HCT116 (cell line): ENCODE results near the gene ALKBH6. TPM values are rescaled to one million over a fixed set of nuclear protein-coding genes. Genes with fewer than 3 reads are reported as not detected.

Source experiments
- ATAC-seq: fragments of 200-7000 bp; cut with Tn5 transposase; 2 replicates; pipeline ENCODE4 v1.9.1; 2020; ENCODE audit warnings: mild to moderate bottlenecking, moderate library complexity
- BruUV-seq: library from RNA; stranded (reverse); fragments of 400-500 nt; replicated peaks from 2 replicates; lab custom pipeline; 2021; lab: Mats Ljungman, UMichigan
- CTCF ChIA-PET: fragments of 300-600 bp; sonication (Branson Sonifier 250); formaldehyde crosslinking; loops from one replicate; lab custom pipeline; 2021; ENCODE audit warnings: antibody characterized with exemption; lab: Charles Lee
- POLR2A ChIA-PET: fragments of 300-600, 350-600 bp; sonication (Branson Sonifier 250); formaldehyde crosslinking; loops from one replicate; lab custom pipeline; 2021; ENCODE audit warnings: antibody characterized with exemption; lab: Charles Lee
- RAD21 ChIA-PET, 2 experiments: fragments of 300-600 bp; sonication (Branson Sonifier 250); formaldehyde crosslinking; loops; one replicate each; lab custom pipeline; 2023; ENCODE audit warnings: low total read pairs in 2 of 2; ENCODE audit not compliant: uncharacterized antibody in 2 of 2, unreplicated experiment in 2 of 2, low non-redundant PET in 1 of 2; lab: Charles Lee
- DNase-seq: peaks from one replicate; pipeline ENCODE4 v3.0.0-alpha.2; 2010; ENCODE audit warnings: low read depth, low spot score
- H2AFZ ChIP-seq: fragments of 200-600 bp; shearing (Covaris generic), sonication (generic); 2 replicates; pipeline ENCODE4 v1.6.1; 2017; ENCODE audit warnings: low read depth, mixed run types, mixed read lengths, antibody characterized with exemption, low read length; ENCODE audit not compliant: poor library complexity, severe bottlenecking
- H3K27ac ChIP-seq: 2 replicates; pipeline ENCODE4 v1.5.1; 2012; ENCODE audit warnings: low read depth, low read length
- H3K27me3 ChIP-seq: fragments of 200-600 bp; sonication (generic); 2 replicates; pipeline ENCODE4 v1.6.1; 2016; ENCODE audit warnings: mixed run types, low read length, mixed read lengths; ENCODE audit not compliant: insufficient read depth
- H3K36me3 ChIP-seq, 2 experiments: fragments of 200-500 bp in 1 of 2; fragments of 200-600 bp in 1 of 2; sonication (Bioruptor generic) in 1 of 2; sonication (generic) in 1 of 2; 2 replicates each; pipeline versions ENCODE4 v1.5.1 to v1.6.1; 2014 to 2016; ENCODE audit warnings: low read length in 2 of 2, inconsistent platforms in 1 of 2, mixed read lengths in 1 of 2, mixed run types in 1 of 2; ENCODE audit not compliant: insufficient read depth in 2 of 2, control insufficient read depth in 1 of 2
- H3K4me1 ChIP-seq, 2 experiments: fragments of 200-600 bp in 1 of 2; sonication (generic) in 1 of 2; 2 replicates each; pipeline versions ENCODE4 v1.5.1 to v1.6.1; 2012 to 2017; ENCODE audit warnings: low read length in 2 of 2, inconsistent platforms in 1 of 2, mild to moderate bottlenecking in 1 of 2, mixed read lengths in 1 of 2, mixed run types in 1 of 2, moderate library complexity in 1 of 2; ENCODE audit not compliant: insufficient read depth in 2 of 2, control insufficient read depth in 1 of 2
- H3K4me2 ChIP-seq: fragments of 200-600 bp; sonication (generic); 2 replicates; pipeline ENCODE4 v1.6.1; 2017; ENCODE audit warnings: mixed run types, low read length, mixed read lengths
- H3K4me3 ChIP-seq, 2 experiments: fragments of 200-600 bp in 1 of 2; sonication (generic) in 1 of 2; replicated peaks in 1 of 2; 2 replicates each; pipeline ENCODE4 v1.5.1; 2011 to 2016; ENCODE audit warnings: low read length in 2 of 2, control low read depth in 1 of 2, low read depth in 1 of 2, mild to moderate bottlenecking in 1 of 2, mixed read lengths in 1 of 2, mixed run types in 1 of 2
- H3K79me2 ChIP-seq: fragments of 200-600 bp; sonication (generic); 2 replicates; pipeline ENCODE4 v1.6.1; 2017; ENCODE audit warnings: mild to moderate bottlenecking, mixed run types, low read length, moderate library complexity, mixed read lengths; ENCODE audit not compliant: insufficient read depth
- H3K9ac ChIP-seq: fragments of 200-600 bp; sonication (generic); 2 replicates; pipeline ENCODE4 v1.6.1; 2016; ENCODE audit warnings: low read length, mixed read lengths
- H3K9me2 ChIP-seq: fragments of 200-600 bp; sonication (generic), shearing (Covaris generic); 2 replicates; pipeline ENCODE4 v1.6.1; 2017; ENCODE audit warnings: mixed run types, mild to moderate bottlenecking, moderate library complexity; ENCODE audit not compliant: insufficient read depth
- H3K9me3 ChIP-seq, 2 experiments: fragments of 200-500 bp in 1 of 2; fragments of 200-600 bp in 1 of 2; sonication (Bioruptor generic) in 1 of 2; sonication (generic) in 1 of 2; 2 replicates each; pipeline ENCODE4 v1.6.1; 2014 to 2017; ENCODE audit warnings: low read length in 2 of 2, mixed read lengths in 2 of 2, inconsistent platforms in 1 of 2, low read depth in 1 of 2, mild to moderate bottlenecking in 1 of 2, mixed run types in 1 of 2, moderate library complexity in 1 of 2; ENCODE audit not compliant: control insufficient read depth in 1 of 2, insufficient read depth in 1 of 2
- H4K20me1 ChIP-seq: fragments of 200-600 bp; sonication (generic), shearing (Covaris generic); 2 replicates; pipeline ENCODE4 v1.6.1; 2017; ENCODE audit warnings: mixed run types, mild to moderate bottlenecking, moderate library complexity; ENCODE audit not compliant: insufficient read depth
- CBX3 ChIP-seq: IDR thresholded peaks from 2 replicates; pipeline ENCODE4 v1.6.1; 2012; ENCODE audit warnings: low read depth
- FOSL1 ChIP-seq: IDR thresholded peaks from 2 replicates; pipeline ENCODE4 v1.6.1; 2012; ENCODE audit warnings: low read depth
- POLR2A ChIP-seq: IDR thresholded peaks from 2 replicates; pipeline ENCODE4 v1.7.0; 2011; ENCODE audit warnings: borderline replicate concordance; ENCODE audit not compliant: insufficient read depth, insufficient read length; ENCODE audit errors: extremely low read depth
- YY1 ChIP-seq: IDR thresholded peaks from 2 replicates; pipeline ENCODE4 v1.6.1; 2011; ENCODE audit warnings: low read length, low read depth, moderate library complexity, mild to moderate bottlenecking; ENCODE audit not compliant: insufficient replicate concordance; ENCODE audit errors: extremely low read depth
- intact Hi-C: fragments of 100-400 bp; cut with micrococcal nuclease; formaldehyde crosslinking; loops from 2 replicates; pipeline ENCODE4 v1.10.0; 2022
- total RNA-seq: library from RNA; stranded (reverse); gene quantifications from one replicate; pipeline ENCODE4 v1.2.1, GENCODE V29; 2021; ENCODE audit not compliant: unreplicated experiment
- TF ChIP-seq, protein P1 (sequence below): IDR thresholded peaks from 2 replicates; pipeline ENCODE4 v1.6.1; 2012; ENCODE audit warnings: low read depth
- TF ChIP-seq, protein P2 (sequence below): IDR thresholded peaks from 2 replicates; pipeline ENCODE4 v1.6.1; 2012

Gene ALKBH6
- total RNA-seq, 1 experiment from 2014 or later, result 28.6 TPM

DNA sequence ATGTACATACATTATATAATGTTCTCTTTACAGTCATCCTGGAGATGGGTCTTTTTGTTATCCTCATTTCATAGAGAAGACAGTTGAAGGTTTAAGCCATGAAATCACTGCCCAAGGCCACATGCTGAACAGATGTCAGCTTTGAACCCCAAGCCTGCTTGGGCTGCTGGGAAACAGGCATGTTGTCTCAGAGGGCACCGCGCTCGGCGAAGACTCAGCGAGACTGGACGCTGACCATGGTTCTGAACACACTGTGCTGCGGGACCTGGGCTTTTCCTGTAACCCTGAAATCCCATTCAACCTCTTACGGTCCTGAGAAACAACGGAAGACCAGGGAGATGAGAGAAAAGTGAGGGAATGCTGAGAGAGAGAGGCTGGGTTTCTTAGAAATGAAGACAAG, 50.5 kb downstream of the ALKBH6 start:
- no TSS peak for BruUV-seq
- no peak overlapping the region for H3K27ac ChIP-seq
- no peaks in the 10 kb centered on the region for H4K20me1 ChIP-seq
- H3K36me3 ChIP-seq, result no peaks in the 10 kb centered on the region
- H3K9me3 ChIP-seq, result no peaks in the 10 kb centered on the region
- ATAC-seq, result no peak
- RAD21 ChIA-PET, result no interaction called here
- H3K4me3 ChIP-seq, result no peak overlapping the region
- H3K79me2 ChIP-seq, result no peaks in the 10 kb centered on the region
- H3K9ac ChIP-seq, result no peak overlapping the region
- no peaks in the 10 kb centered on the region for H3K9me2 ChIP-seq
- intact Hi-C loops, result no loop called here
- CTCF ChIA-PET, result no interaction called here
- peaks cover 4% of the 10 kb centered on the region; the same call in 1 of the 2 replicates for H3K27me3 ChIP-seq
- DNase-seq, result no peak
- H2AFZ ChIP-seq, result no peak overlapping the region
- TF ChIP-seq POLR2A (no peak), FOSL1 (no peak), YY1 (no peak), CBX3 (no peak)
- TF ChIP-seq, protein P1, sequence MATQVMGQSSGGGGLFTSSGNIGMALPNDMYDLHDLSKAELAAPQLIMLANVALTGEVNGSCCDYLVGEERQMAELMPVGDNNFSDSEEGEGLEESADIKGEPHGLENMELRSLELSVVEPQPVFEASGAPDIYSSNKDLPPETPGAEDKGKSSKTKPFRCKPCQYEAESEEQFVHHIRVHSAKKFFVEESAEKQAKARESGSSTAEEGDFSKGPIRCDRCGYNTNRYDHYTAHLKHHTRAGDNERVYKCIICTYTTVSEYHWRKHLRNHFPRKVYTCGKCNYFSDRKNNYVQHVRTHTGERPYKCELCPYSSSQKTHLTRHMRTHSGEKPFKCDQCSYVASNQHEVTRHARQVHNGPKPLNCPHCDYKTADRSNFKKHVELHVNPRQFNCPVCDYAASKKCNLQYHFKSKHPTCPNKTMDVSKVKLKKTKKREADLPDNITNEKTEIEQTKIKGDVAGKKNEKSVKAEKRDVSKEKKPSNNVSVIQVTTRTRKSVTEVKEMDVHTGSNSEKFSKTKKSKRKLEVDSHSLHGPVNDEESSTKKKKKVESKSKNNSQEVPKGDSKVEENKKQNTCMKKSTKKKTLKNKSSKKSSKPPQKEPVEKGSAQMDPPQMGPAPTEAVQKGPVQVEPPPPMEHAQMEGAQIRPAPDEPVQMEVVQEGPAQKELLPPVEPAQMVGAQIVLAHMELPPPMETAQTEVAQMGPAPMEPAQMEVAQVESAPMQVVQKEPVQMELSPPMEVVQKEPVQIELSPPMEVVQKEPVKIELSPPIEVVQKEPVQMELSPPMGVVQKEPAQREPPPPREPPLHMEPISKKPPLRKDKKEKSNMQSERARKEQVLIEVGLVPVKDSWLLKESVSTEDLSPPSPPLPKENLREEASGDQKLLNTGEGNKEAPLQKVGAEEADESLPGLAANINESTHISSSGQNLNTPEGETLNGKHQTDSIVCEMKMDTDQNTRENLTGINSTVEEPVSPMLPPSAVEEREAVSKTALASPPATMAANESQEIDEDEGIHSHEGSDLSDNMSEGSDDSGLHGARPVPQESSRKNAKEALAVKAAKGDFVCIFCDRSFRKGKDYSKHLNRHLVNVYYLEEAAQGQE, result peak; percentile 92
- TF ChIP-seq, protein P2, sequence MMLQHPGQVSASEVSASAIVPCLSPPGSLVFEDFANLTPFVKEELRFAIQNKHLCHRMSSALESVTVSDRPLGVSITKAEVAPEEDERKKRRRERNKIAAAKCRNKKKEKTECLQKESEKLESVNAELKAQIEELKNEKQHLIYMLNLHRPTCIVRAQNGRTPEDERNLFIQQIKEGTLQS, result no peak
- no peak overlapping the region for H3K4me2 ChIP-seq
- peaks cover 9 to 11% of the 10 kb centered on the region in 2 experiments; a peak in 3 of 4 replicates for H3K4me1 ChIP-seq
- POLR2A ChIA-PET, result no interaction called here
